NB4 (cell line): ENCODE results near the gene AASDHPPT.

Source experiments
- CTCF ChIP-seq: IDR thresholded peaks from one replicate; pipeline ENCODE4 v1.5.1; 2012; ENCODE audit warnings: low read depth, low read length
- MAX ChIP-seq: IDR thresholded peaks from 2 replicates; pipeline ENCODE4 v1.6.1; 2011; ENCODE audit warnings: low read depth, low read length
- MYC ChIP-seq: IDR thresholded peaks from 2 replicates; pipeline ENCODE4 v1.6.1; 2011; ENCODE audit warnings: low read depth, low read length
- POLR2A ChIP-seq: IDR thresholded peaks from 2 replicates; pipeline ENCODE4 v1.6.1; 2011; ENCODE audit warnings: mild to moderate bottlenecking; ENCODE audit not compliant: insufficient read length; ENCODE audit errors: extremely low read depth

GRCh38 chr11:106077609-106078455 lies at the start of gene AASDHPPT:
- TF ChIP-seq CTCF (no peak), POLR2A (peak; percentile 87), MAX (peak; percentile 72), MYC (peak; percentile 88)
